Measurements from ENCODE around the gene ATP2C2.

ATP2C2 gene

DNA sequence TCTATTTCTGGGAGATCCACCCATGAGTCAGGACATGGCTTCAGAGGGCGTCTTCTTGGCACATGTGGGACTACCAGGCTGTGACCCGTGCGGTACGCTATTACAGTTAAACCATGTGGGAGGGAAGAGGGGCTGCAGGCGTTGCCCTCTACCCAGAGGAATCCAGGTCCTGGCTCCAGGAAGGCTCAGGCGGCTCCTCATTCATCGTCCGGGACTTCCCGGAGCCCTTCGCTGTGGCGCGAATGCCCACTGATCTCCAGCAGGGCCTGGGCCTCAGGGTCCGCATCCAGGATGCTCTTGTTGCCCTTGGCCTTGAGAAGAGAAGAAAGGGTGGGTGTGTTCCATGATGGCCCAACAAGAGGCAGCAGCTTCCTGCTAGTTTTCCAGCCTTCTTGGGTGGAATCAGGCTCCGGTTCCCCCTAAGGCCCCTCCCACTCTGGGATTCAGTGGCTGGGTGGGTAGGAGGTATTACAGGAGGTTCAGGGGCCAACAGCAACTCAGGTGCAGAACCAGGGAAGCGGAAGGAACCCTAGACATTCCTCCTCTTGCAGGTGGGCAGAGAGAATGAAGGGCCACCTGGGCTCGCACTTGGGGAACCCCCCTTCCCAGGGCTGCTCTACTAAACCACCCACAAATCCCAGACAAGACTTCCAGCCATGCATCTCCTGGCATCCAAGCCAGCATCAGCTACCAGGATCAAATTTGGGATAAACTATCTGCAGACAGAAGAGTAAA lies 111.5 kb downstream of the ATP2C2 start (continued):
- TF ChIP-seq ZBTB1 (tag by site-specific recombination; IDR thresholded peaks at IDR 0.05): no peak
- no peak for TF ChIP-seq GFI1B (tag by site-specific recombination; IDR thresholded peaks at IDR 0.05)
- TF ChIP-seq GLIS2 (tag by site-specific recombination; IDR thresholded peaks at IDR 0.05): no peak
- no peak for TF ChIP-seq ZNF843 (tag by site-specific recombination; IDR thresholded peaks at IDR 0.05)
- TF ChIP-seq, protein P1, sequence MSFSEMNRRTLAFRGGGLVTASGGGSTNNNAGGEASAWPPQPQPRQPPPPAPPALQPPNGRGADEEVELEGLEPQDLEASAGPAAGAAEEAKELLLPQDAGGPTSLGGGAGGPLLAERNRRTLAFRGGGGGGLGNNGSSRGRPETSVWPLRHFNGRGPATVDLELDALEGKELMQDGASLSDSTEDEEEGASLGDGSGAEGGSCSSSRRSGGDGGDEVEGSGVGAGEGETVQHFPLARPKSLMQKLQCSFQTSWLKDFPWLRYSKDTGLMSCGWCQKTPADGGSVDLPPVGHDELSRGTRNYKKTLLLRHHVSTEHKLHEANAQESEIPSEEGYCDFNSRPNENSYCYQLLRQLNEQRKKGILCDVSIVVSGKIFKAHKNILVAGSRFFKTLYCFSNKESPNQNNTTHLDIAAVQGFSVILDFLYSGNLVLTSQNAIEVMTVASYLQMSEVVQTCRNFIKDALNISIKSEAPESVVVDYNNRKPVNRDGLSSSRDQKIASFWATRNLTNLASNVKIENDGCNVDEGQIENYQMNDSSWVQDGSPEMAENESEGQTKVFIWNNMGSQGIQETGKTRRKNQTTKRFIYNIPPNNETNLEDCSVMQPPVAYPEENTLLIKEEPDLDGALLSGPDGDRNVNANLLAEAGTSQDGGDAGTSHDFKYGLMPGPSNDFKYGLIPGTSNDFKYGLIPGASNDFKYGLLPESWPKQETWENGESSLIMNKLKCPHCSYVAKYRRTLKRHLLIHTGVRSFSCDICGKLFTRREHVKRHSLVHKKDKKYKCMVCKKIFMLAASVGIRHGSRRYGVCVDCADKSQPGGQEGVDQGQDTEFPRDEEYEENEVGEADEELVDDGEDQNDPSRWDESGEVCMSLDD (tag by site-specific recombination; IDR thresholded peaks at IDR 0.05): no peak
- TF ChIP-seq KLF1 (tag by site-specific recombination; IDR thresholded peaks at IDR 0.05): no peak
- no peak for TF ChIP-seq KLF7 (tag by site-specific recombination; IDR thresholded peaks at IDR 0.05; ENCODE audit: borderline replicate concordance)
- TF ChIP-seq, protein P2, sequence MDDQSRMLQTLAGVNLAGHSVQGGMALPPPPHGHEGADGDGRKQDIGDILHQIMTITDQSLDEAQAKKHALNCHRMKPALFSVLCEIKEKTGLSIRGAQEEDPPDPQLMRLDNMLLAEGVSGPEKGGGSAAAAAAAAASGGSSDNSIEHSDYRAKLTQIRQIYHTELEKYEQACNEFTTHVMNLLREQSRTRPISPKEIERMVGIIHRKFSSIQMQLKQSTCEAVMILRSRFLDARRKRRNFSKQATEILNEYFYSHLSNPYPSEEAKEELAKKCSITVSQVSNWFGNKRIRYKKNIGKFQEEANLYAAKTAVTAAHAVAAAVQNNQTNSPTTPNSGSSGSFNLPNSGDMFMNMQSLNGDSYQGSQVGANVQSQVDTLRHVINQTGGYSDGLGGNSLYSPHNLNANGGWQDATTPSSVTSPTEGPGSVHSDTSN (CRISPR knock-in tag; IDR thresholded peaks at IDR 0.05): no peak
- TF ChIP-seq, protein P3, sequence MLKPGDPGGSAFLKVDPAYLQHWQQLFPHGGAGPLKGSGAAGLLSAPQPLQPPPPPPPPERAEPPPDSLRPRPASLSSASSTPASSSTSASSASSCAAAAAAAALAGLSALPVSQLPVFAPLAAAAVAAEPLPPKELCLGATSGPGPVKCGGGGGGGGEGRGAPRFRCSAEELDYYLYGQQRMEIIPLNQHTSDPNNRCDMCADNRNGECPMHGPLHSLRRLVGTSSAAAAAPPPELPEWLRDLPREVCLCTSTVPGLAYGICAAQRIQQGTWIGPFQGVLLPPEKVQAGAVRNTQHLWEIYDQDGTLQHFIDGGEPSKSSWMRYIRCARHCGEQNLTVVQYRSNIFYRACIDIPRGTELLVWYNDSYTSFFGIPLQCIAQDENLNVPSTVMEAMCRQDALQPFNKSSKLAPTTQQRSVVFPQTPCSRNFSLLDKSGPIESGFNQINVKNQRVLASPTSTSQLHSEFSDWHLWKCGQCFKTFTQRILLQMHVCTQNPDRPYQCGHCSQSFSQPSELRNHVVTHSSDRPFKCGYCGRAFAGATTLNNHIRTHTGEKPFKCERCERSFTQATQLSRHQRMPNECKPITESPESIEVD (tag by site-specific recombination; IDR thresholded peaks at IDR 0.05): no peak
- no peak for TF ChIP-seq ZNF366 (tag by site-specific recombination; conservative IDR thresholded peaks at IDR 0.05)

DNA sequence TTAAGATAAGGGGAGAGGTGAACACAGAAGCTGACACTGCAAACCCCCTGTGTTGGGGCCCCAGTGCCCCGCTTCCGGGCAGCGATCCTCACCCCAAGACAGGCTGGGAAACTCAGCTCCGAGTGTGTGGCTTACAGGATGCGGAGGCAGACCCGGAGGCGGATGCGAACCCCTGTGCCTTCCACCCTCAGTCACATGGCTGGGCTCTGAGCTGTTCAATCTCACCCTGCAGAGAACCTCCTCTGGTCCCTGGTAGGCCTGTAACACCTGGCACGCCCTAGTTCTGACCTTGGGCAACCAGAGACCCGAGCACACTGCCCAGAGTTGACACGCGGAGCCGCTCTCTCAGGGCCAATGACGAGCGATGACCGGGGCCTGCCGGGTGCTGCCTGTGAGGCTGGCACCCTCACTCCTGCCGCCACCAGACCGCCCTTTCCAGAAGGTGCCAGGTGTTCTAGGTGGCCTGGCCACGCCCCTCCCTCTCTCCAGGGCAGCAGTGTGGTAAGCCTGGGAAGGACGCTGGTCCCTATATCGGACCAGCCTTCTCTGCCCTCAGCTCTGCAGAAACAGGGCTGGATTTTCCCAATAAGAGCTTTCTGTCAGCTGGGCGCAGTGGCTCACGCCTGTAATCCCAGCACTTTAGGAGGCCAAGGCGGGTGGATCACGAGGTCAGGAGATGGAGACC lies 112.9 kb downstream of the ATP2C2 start:
- ChIA-PET POLR2A (no interaction called here), CTCF (no interaction called here)
- no peaks in the 10 kb centered on the region for H3K9me3 ChIP-seq (ENCODE audit: control insufficient read depth, insufficient read depth, low read depth, low read length)

DNA sequence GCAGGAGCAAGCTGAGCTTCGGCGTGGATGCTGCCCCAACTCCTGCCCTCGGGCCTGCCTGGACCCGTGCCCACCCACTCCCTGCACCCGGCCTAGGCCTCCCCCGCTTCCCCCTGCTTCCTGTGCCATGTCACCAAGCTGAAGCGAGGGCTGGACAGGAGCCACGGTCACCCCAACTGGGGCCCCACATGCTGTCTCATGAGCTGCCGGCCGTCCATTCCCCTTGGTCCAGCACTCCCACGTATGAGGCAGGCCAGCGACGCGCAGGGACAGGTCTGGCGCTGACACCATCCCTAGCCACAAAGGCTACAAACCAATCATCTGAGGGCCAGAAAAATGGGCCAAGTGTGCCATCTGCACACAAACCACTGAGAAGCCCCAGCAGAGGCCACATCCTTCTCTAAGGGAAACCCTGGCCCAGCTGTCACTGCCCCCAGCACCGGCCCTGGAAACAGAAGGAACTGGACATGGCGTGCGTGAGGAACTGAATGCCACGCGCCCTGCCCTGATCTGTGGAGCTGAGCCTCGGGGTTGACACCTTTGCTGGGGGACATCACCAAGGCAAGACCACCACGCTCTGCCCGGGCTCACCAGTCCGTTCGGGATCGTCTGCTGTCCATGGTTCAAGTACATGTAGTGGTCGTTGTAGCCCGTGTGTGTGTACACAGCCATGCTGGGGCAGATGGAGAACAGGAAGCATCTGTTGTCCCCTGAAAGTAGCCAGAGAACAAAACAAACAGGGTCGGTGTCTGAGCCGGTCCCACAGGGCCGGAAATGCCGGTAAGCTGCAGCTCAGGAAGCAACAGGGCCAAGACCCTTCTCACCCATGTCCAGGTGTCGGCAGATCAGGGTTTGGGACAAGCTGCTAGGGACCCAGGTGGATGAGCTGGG lies 113.9 kb downstream of the ATP2C2 start:
- no peaks in the 10 kb centered on the region for H3K4me1 ChIP-seq (ENCODE audit: control insufficient read depth, insufficient read depth, low read length)
- no peaks in the 10 kb centered on the region for H3K9me3 ChIP-seq (ENCODE audit: control insufficient read depth, insufficient read depth, low read depth, low read length)
- ChIA-PET POLR2A (no interaction called here), CTCF (interaction anchor here (0.6 to 2.5 kb wide), 4 partner anchors 12 to 245 kb away, joined by 4 to 21 read pairs (median 9); no protein-coding TSS in a partner anchor)
- no peak overlapping the region for H3K4me3 ChIP-seq (ENCODE audit: low read depth, low read length)
- TF ChIP-seq ZNF707 (tag by site-specific recombination; IDR thresholded peaks at IDR 0.05): no peak
- H3K36me3 ChIP-seq (ENCODE audit: control insufficient read depth in 2 of 2, insufficient read depth in 1 of 2, low read length in 2 of 2): peaks cover 0 to 64% of the 10 kb centered on the region in 2 experiments; a peak in 1 of 3 replicates
- no peak overlapping the region for H3K27ac ChIP-seq (ENCODE audit: extremely low read depth, low read depth, low read length)

More for the DNA sequence above, 112.9 kb downstream of the ATP2C2 start:
- no peaks in the 10 kb centered on the region for H3K4me1 ChIP-seq (ENCODE audit: control insufficient read depth, insufficient read depth, low read length)
- no peak overlapping the region for H3K4me3 ChIP-seq (ENCODE audit: low read depth, low read length)
- H3K36me3 ChIP-seq (ENCODE audit: control insufficient read depth in 2 of 2, insufficient read depth in 1 of 2, low read length in 2 of 2): peaks cover 0 to 55% of the 10 kb centered on the region in 2 experiments; a peak in 1 of 3 replicates
- TF ChIP-seq ZNF184 (tag by site-specific recombination; IDR thresholded peaks at IDR 0.05) (no peak), ZNF121 (tag by site-specific recombination; IDR thresholded peaks at IDR 0.05) (no peak), ZBTB20 (tag by site-specific recombination; IDR thresholded peaks at IDR 0.05) (no peak), ZNF610 (tag by site-specific recombination; IDR thresholded peaks at IDR 0.05; ENCODE audit: borderline replicate concordance) (no peak)
- no peak overlapping the region for H3K27ac ChIP-seq (ENCODE audit: extremely low read depth, low read depth, low read length)

Measured in HEK293 (cell line).